Erythroblast (primary cell): ENCODE results near the gene TNFRSF17.
"Not testable (repeated sequence)": the region's sequence is repeated elsewhere in the genome, so short reads cannot be mapped to it uniquely, and the experiment has no call there.

ENCODE experiments used
- DNase-seq, 2 experiments: peaks; one replicate each; lab custom pipeline; 2025; lab: John Stamatoyannopoulos, UW
- GATA1 ChIP-seq: IDR thresholded peaks from 2 replicates; pipeline ENCODE4 v1.6.1; 2011; ENCODE audit warnings: low read depth, mild to moderate bottlenecking, control low read depth, low read length, moderate library complexity
- POLR2A ChIP-seq: IDR thresholded peaks from 2 replicates; pipeline ENCODE4 v1.6.1; 2011; ENCODE audit warnings: mild to moderate bottlenecking, low read length

TNFRSF17 gene

DNA sequence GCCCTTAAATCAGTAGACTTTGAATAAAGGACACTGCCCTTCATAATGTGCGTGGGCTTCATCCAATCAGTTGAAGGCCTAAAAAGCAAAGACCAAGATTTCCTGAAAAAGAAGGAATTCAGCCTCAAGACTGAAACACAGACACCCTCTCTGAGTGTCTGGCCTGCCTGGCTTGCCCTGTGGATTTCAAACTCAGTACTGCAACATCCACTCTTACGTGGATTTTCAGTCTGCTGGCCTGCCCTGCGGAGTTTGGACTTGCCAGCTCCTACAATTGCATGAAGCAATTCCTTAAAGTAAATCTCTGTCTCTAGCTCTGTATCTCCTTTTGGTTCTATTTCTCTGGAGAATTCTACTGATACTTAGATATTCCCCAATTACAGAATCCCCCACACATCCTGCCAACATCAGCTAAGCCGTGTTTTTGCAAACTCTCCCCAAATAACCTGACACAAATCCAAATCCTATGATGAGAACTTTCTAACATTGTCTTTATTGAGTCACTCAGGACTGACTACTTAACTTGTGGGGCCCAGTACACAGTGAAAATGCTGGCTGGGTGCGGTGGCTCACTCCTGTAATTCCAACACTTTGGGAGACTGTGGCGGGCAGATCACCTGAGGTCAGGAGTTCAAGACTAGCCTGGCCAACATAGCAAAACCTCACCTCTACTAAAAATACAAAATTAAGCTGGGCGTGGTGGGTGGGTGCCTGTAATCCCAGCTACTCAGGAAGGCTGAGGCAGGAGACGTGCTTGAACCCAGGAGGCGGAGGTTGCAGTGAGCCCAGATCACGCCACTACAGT is 7.2 kb upstream of the TNFRSF17 start:
- TF ChIP-seq GATA1 (no peak), POLR2A (no peak)
- no peak for DNase-seq

DNA sequence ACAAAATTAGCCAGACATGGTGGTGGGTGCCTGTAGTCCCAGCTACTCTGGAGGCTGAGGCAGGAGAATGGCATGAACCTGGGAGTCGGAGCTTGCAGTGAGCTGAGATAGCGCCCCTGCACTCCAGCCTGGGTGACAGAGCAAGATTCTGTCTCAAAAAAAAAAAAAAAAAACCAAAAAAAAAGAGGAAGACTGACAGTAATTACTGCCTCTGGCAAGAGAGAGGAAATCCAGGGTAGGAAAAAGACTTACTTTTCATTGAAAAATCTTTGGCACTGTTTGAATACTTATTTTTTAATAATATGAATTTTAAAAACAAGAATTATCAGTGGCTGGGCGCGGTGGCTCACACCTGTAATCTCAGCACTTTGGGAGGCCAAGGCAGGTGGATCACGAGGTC is 2.6 kb upstream of the TNFRSF17 start:
- not testable (repeated sequence) for DNase-seq

DNA sequence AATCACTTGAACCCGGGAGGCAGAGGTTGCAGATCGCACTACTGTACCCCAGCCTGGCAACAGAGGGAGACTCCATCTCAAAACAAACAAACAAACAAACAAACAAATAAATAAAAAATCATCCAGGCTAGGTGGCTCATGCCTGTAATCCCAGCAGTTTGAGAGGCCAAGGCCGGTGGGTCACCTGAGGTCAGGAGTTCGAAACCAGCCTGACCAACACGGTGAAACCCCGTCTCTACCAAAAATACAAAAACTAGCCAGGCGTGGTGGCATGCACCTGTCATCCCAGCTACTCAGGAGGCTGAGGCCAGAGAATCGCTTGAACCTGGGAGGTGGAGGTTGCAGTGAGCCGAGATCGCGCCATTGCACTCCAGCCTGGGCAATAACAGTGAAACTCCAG is 2.0 kb upstream of the TNFRSF17 start:
- DNase-seq, result not testable (repeated sequence)

DNA sequence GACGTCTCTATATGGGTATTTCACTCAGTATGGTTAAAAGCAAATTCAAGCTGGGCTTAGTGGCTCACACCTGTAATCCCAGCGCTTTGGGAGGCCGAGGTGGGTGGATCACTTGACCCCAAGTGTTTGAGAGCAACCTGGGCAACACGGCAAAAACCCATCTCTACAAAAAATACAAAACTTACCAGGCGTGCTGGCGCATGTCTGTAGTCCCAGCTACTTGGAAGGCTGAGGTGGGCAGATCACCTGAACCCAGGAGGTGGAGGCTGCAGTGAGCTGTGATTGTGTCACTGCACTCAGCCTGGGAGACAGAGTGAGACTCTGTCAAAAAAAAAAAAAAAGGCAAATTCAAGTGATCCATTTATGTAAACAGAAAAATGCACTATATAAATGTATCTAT is 1.3 kb upstream of the TNFRSF17 start:
- DNase-seq, result no peak
- TF ChIP-seq POLR2A (no peak), GATA1 (no peak)

DNA sequence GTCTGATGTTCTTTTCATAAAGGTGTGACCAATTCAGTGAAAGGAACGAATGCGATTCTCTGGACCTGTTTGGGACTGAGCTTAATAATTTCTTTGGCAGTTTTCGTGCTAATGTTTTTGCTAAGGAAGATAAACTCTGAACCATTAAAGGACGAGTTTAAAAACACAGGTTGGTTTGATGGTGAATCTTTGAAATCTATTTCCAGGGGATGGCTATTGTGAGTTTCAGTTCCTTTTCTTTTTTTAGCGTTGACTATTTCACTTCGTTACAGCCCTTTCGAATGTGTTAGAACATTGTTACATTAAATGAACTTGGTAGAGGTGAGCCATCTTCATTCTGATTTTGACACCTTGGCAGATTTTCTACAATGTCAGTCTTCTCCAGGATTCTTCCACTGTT is 1.2 kb downstream of the TNFRSF17 start:
- no peak for DNase-seq
- TF ChIP-seq GATA1 (no peak), POLR2A (no peak)

DNA sequence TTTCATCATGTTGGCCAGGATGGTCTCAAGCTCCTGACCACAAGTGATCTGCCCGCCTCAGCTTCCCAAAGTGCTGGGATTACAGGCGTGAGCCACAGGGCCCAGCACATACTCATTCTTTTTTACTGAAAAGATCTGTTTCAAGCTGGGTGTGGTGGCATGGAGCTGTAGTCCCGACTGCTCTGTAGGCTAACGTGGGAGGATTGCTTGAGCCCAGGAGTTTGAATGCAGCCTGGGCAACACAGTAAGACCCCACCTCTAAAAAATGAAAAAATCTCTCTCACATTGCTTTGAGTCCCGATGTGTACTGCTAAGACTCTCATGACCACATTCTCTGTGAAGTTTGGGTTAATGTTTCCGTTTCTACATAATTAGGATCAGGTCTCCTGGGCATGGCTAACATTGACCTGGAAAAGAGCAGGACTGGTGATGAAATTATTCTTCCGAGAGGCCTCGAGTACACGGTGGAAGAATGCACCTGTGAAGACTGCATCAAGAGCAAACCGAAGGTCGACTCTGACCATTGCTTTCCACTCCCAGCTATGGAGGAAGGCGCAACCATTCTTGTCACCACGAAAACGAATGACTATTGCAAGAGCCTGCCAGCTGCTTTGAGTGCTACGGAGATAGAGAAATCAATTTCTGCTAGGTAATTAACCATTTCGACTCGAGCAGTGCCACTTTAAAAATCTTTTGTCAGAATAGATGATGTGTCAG is 2.3 kb downstream of the TNFRSF17 start:
- DNase-seq, result no peak

DNA sequence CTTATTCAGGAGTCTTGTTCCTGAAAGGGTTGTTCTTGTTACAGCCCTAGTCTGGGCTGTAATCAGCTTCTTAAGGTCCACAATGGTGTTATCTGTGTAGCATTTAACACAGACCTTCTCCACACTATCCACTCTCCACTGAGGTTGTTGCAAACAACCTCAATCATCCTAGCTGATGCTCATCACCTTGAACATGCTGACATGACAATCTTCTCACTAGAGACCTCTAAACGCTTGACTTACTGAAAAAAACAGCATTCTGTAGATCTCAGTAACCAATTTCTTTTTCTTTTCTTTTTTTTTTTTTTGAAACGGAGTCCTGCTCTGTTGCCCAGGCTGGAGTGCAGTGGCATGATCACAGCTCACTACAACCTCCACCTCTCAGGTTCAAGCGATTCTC is 3.6 kb downstream of the TNFRSF17 start:
- DNase-seq, result no peak
- no peak for TF ChIP-seq POLR2A
- no peak for TF ChIP-seq GATA1

More for the DNA sequence above, 2.3 kb downstream of the TNFRSF17 start:
- no peak for TF ChIP-seq POLR2A
- no peak for TF ChIP-seq GATA1

DNA sequence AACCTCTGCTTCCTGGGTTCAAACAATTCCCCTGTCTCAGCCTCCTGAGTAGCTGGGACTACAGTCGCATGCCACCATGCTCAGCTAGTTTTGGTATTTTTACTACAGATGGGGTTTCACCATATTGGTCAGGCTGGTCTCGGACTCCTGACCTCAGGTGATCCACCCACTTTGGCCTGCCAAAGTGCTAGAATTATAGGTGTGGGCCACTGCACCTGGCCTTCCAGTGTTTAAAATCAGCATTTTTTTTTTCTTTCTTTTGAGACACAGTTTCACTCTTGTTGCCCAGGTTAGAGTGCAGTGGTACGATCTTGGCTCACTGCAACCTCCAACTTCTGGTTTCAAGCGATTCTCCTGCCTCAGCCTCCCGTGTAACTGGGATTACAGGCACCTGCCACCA is 5.3 kb downstream of the TNFRSF17 start:
- not testable (repeated sequence) for DNase-seq

DNA sequence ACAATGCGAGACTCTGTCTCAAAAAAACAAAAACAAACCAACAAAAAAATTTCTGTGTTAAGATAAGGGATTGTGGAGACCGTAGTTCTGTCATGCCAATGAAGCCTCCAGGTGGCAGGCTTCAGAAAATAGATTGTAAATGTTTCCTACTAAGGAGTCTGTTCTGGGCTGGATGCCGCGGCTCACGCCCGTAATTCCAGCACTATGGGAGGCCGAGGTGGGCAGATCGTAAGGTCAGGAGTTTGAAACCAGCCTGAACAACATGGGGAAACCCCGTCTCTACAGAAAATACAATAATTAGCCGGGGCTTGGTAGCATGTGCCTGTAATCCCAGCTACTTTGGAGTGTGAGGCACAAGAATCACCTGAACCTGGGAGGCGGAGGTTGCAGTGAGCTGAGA is 7.1 kb downstream of the TNFRSF17 start:
- DNase-seq, result no peak
- TF ChIP-seq GATA1, result no peak
- no peak for TF ChIP-seq POLR2A

DNA sequence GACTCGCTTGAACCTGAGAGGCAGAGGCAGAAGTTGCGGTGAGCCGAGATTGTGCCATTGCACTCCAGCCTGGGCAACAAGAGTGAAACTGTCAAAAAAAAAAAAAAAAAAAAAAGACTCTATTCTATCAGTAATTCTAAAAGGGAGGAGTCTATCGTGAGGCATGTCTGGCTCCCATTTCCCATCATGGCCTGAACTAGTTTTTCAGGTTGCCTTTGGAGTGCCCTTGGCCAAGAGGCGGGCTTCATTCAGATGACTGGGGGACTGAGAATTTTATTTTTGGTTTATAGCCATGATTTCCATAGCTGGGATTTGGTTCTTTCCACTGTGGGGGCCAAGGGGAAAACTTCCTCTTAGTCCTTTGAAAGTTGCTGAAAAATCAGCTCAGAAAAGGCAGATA is 8.1 kb downstream of the TNFRSF17 start:
- no peak for DNase-seq
- TF ChIP-seq GATA1 (no peak), POLR2A (no peak)

DNA sequence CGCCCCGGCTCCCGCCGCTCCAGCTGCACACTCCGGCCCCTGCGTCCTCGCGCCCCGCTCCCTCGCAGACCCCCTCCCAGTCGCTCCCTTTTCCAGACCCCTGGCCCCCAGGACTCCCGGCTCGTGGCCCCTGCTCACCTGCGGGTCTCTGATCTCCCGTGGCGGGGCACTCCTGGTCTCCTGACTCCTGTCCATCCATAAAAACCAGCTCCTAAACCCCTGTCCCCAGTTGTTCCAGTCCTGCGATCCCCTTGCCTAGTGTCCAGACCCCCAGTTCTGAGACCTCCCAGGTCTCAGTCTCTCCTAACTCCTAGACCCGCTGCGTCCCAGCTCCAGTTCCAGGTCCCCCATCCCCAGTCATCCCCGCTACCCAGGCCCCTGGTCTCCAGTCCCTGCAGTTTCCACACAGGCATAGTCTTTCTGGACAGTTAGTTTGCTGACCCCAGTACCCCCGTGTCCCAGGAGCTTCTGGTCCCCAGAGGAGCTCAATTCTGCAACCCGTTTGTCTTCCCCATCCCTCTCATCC is 11.9 kb downstream of the TNFRSF17 start:
- no peak for TF ChIP-seq GATA1
- no peak for TF ChIP-seq POLR2A
- DNase-seq, result peak in 1 of 2 experiments; percentile 47

DNA sequence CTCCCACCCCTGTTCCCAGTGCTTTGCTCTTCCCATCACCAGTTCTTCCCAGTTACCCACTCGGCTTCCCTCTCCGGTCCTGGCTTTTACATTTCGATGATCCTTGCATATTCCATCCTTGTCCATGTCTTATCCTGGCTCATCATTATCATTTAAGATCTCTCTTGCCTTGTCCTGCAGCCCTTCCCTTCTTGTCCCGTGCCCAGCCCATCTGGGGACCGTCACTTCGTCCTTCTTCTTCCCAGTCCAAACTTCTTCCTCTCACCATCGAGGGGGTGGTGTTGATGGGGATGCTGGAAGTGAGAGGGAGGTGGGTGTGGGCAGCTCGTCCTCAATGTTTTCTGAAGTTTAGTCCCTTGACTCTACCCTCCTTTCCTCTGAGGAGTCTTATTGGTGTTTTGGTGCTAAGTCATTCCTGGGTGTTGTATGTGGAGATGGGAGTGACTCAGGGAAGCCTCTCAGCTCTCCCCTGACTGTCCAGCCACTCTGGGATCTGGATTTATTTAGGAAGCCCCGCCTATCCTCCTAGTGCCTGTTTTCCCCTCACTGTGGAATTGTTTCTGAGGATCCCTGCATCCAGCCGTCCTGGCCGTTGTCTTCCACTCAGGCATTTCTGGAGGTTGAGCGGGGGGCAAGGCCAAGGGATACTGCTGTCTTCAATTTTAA is 12.5 kb downstream of the TNFRSF17 start:
- TF ChIP-seq POLR2A (no peak), GATA1 (no peak)
- DNase-seq, result peak; percentile 37 to 56

DNA sequence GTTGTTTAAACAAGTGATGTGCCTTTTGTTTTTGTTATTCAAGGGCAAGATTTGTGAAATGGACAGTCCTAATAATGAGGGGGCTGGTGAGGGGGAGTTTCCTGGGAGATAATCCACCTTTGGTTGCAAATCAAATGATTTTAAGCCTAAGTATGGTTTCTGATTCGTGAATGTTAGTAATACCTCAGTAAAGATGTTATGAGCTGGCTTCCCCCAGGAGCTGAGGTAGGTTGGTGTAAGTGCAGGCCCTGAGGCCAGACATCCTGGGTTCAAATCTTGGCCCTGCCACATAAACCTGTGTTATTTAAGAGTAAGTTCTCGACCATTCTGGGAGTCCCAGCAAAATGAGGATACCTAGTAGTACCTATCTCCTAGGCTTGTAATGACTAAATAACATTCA is 13.1 kb downstream of the TNFRSF17 start:
- no peak for DNase-seq
- no peak for TF ChIP-seq POLR2A
- no peak for TF ChIP-seq GATA1

DNA sequence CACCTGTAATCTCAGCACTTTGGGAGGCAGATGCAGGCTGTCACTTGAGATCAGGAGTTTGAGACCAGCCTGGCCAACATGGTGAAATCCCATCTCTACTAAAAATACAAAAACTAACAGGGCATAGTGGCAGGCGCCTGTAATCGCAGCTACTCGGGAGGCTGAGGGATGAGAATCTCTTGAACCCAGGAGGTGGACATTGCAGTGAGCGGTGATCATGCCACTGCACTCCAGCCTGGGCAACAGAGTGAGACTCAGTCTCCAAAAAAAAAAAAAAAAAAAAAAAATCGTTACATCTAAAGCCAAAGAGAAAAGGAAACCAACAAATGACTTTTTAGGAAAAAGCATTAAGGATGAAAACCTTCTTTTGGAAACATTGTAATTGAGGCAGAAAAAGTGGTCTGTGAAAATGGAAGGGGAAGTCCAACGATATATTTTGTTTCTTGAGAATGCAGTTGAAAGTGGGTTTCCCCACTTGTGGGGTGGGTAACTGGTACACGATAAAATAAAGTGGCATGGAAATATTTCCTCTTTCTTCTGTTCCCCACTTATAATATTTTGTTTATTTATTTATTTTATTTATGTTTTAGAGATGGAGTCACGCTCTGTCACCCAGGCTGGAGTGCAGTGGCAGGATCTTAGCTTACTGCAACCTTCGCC is 14.1 kb downstream of the TNFRSF17 start:
- TF ChIP-seq POLR2A (no peak), GATA1 (no peak)
- no peak for DNase-seq
